ELF-1 (cell line): Measurements from ENCODE around the gene PANK1.

Experiments
- DNase-seq: peaks from one replicate; pipeline ENCODE4 v3.0.0-alpha.2; 2016; ENCODE audit warnings: low read depth, low spot score

Gene PANK1

DNA sequence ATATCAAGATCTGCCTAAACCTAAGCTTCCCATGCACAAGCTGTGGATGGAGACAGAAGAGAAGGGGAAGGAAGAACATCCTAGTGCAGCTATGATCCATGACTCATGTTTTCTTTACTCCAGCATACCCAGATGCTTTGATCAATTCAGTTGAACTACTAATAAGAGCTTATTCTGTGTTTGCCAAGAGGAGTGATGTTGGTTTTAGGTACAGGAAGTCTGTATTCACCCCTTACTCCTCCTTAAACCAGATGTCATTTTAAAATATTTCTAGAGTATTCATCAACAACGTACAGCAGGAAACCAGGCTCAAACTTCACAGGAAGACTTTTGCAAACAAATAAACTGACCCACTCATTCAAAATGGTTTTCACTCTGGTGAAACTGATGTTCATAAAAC lies 29.2 kb downstream of the PANK1 start:
- DNase-seq, result no peak

DNA sequence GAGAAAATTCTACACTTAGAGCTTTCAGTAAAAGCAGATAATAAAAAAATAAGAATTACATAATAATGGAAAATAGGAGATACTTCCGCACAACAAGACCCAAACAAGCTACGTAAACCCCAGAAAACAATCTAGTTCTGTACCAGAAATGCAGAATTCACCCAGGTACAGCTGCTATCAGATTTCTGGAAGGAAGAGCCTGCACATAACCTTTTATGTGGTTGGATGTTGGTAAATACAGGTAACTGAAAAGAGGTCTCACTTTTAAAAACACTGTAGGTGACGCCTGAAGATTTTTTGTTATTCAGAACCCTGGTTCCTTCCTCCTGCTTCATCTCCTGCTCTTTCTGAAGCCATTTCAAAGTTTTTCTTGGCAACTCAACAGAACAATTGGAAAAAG lies 29.9 kb downstream of the PANK1 start:
- DNase-seq, result no peak

DNA sequence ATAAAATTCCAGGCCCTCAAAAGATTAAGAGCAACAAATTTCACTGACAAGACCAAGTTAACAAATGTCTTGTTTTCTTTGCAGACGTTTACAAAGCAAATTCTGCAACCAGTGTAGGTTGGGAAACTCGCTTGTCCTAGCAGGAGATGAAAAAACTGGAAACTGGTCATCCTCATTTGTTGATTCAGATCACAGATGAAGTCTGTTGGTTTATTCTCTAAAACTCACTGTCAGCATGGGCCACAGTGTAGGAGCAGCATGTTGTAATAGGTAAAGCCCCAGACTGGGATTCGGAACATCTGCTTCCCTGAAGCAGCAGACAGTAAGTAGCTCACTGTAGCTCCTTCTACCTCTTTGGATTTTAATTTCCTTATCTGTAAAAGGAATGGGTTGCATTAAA lies 31.5 kb downstream of the PANK1 start:
- no peak for DNase-seq

DNA sequence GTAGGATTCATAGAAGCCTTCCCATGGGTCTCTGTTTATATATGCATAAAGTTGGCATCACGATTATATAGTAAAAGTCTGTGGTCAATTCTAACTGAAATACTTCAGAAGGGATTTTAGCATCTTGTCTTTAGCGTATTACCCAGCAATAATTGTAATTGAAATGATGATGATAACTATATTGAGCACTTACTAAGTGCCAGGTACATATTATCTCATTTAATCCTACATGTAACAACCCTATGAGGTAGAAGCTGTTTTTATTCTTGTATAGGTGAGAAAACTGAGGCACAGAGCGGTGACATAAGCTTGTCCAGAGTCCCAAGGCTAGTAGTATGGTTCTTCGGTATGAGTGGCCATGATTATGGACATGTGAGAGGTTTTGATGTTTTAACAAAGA lies 33.8 kb downstream of the PANK1 start:
- DNase-seq, result no peak

DNA sequence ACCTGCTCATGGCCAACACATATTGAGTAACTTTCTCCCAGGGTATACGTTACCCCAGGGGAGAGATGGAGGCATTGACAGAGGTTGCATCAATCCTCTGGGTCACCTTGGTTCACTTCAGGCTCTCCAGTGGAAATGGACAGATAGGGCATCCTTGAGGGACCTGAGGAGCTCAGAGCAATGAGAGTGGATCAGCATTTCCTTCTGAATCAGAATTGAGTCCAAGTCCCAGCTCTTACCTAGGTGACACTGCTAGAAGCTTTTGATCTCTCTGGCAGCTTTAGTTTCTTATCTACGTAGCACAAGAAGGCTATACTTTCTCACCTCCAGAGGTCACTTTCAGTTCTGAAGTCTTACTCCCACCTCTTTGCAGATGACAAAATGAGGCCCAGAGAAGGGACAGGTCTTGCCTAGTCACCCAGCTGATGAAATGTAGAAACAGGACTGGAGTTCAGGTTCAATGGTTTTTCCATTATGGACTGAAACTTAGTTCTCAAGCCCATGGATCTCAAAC lies 35.2 kb downstream of the PANK1 start:
- no peak for DNase-seq

DNA sequence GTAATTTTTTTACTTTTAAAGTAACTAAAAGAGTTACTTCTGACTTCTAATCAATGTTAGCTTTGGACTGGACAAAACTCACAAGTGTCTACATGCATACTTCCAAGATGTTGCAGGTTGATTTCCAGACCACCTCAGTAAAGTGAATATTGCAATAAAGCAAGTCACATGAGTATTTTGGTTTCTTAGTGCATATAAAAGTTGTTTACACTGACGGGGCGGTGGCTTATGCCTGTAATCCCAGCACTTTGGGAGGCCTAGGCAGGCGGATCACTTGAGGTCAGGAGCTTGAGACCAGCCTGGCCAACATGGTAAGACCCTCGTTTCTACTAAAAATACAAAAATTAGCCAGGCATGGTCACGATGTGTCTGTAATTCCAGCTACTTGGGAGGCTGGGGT lies 40.8 kb downstream of the PANK1 start:
- no peak for DNase-seq

DNA sequence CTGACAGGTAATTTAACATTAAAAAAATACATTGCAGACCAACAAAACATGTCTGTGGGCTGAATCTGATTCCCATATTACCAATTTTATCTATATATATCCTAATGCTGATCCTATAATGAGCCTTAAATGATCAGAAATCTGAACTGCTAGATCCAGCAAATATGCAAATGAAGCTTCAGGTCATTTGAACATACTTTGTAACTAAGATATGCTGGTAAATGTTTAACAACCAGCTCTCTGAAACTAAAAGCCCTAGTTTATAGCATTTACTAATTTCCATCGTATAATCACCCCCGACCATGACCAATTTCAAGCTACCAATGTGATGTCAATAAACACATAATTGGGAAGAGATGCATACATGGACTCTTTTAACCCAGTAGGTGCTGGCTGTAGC lies 42.1 kb downstream of the PANK1 start:
- no peak for DNase-seq

DNA sequence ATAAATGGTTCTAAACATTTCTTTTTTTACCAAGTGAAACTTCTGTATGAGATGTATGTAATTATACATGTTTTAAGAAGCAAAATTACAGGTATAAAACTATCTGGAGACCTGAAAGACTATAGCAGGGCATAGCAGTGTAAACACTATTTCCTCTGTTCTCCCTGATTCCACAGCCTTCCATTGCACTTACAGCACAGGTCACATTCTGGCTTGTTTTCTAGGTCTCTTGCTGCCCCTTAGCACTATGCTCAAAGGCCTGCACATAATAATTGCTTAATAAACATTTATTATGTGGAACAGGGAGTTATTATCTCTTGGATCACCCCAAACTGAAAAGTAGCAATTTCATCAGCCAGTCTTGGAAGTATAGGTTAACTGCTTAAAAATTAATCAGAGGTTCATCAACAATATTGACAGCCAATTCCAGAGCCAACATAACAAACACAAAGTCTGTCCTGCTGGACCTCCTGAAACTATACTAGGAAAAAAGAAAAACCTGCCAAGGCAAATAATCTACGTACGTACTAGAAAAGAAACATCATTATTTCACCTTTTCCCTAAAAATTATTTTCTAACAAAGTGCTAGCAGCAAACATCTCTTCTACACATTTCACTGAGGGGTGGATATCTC lies 43.2 kb downstream of the PANK1 start:
- DNase-seq, result no peak

DNA sequence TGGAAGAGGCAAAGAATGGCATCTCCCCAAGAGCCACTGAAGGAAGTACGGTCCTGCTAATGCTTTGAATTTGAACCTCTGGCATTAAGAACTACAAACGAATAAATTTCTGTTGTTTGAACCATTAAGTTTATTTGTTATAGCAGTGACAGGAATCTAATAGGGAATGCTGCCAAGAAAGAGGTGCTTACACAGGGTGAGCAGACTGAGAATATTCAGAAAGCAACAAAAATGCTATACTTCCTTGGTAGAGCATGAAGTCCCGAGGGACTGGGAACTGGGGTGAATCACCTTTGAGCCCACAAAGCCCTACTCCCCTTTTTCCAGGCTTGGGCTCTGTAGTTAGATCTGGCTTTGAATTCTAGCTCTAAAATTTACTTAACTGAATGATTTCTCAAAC lies 45.0 kb downstream of the PANK1 start:
- DNase-seq, result no peak

DNA sequence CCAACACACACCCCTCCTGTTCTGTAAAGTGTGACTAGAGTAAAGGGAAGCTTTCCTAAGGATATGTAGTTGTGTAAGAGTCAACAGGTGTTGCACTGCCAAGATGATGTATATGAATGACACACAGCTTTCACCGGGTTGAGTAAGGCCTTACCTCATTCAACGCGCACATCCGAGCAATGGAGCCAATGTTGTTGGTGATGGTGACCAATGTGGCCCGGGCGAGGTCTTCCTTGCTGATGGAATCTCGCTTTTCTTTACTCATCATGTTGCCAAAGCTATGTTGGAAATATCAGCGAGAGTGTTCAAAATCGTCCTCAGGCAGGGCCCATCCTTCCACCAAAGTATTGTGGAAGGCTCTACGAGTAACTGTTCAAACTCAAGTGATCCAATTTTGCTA lies 52.0 kb downstream of the PANK1 start:
- no peak for DNase-seq

DNA sequence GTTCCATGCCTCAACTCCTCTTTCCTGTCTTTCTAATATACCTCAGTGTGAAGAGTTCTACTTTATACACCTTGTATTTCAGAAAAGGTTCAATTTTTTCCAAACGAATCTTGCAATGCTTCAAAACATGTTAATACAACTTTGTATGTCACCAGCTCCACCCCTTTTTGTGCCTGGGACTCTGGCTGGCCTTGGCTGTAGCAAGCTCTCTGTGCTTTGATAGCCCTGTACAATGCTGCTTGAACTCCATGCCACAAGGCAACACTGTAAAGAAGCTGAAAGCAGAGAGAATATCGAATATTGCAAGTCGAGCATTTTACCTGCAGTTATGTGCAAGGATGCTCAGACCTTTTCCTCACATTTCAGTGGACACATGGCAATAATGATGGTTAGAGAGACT lies 52.5 kb downstream of the PANK1 start:
- no peak for DNase-seq

DNA sequence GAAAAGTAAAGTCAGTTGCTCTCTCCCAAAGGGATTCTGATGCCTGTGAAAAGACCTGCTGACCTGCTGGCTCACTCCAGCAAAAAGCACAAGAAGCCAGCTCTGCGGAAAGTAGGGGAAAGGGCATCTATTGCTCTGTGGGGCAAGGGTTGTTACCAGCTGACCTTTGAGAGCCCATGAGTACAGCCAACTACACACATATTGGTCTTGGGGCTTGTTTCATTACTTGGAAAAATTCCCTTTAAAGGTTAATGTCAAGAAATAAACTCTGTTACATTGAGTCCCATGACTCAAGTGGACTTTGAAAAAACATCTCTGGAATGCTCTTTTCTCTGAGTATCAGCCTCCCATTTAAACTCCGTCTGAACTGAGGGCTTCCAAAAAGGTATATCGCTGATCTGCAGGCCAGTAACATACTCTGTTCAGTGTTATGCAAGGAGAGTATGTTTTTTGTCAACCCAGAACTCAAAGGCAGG lies 53.2 kb downstream of the PANK1 start:
- DNase-seq, result no peak

DNA sequence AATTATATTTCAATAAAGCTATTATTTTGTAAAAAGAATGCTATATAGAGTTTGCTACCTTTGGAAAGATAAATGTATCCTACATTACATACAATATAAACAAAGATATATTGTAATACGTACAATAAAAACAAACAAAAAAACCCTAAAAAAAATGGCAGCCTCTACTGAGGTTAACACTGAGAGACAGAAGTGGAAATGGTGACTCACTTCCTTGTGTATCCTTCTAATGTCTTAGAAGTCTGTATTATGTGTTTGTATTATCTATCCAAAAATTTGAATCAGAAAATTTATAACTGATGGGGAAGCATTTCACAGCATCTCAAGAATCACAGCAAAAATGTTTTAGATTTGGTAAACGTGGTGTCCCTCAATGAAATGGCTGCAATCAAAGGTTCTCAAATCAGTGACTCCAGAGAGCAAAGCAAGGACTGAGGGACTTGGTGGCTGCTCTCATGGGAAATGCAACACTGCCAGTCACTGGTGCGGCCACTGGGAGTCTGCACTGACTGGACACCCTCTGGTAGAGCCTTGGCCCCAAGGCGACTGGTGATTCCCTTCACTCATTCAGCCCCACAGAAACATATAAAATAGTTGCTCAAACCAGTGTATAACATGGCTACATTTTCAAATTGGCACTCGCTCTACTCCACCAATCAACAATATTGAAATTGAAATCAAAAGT lies 53.8 kb downstream of the PANK1 start:
- no peak for DNase-seq

DNA sequence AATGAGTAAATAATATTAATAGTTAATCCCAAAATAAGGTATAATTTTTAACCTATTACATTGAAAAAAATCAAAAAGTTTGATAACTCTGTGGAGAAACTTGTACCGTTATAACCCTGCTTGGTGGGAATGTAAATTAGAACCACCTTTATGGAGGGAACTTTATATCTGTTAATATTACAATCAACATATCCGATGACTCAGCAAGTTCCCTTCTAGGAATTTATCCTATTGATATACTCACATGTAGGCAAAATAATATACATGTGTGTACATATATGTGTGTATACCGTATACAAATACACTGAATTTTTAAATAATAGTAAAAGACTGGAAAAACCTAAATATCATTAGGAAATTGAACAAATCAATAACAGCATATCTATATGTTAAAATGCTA lies 54.7 kb downstream of the PANK1 start:
- DNase-seq, result no peak

DNA sequence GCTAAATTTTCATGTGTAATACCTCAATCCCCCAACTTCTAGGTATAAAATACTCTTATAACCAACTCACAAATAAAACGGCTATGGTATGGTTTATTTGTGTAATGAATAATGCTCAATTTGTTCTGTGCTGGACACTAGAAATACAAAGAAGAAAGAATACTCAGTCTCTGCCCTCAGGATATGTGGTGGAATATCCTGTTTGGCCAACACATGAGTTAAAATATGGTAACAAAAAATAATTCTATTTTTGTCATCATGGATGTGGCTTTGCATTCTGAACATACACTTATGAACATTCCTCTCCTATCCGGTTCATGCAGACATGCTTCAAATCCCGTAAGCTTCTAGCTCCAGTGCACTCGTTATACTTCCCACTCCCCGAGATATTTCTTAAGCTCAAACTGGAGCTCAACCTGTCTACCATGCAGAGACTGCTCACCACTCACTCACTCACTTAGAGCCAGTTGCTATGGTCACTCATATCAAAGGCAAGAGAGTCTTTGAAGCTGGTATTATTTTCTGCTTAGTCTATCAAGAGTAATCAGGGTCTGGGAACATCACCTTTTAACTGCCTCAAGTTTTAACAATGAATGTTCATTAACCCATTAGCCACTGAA lies 55.8 kb downstream of the PANK1 start:
- DNase-seq, result no peak

DNA sequence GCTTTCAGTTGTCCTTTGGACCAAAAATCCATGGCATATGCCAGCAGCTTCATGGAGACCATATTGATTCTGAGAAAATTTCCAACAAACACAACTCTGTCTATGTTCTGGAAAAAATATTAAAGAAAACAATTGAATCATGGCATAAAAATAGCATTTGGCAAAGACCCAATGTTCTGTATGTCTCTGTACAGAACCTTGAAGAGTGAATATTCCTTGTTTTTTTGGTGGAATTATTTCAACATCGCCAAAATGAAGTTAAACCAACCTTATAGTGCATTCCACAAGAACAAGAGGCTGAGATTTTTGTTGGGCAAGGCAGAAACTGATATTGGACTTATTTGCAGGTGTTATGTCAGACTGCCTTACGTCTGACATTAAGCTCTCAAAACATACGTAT lies 56.4 kb downstream of the PANK1 start:
- no peak for DNase-seq

DNA sequence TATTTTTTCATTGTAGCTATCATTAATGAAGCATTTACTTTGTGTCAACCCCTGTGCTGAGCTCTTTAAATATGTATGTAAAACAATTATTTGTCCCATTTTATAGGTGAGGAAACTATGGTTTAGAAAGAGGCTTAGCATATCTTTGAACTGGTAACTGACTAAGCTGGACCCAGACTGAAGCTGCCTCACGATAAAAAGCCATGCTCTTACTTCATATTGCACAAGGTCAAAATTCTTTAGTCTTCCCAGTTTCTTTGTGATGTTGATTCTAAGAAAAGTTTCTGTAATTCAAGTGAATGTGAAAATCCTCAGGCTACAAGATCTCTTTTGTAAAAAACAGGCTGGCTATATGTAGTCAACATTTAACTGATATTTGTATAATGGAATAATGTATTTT lies 63.0 kb downstream of the PANK1 start:
- DNase-seq, result no peak

DNA sequence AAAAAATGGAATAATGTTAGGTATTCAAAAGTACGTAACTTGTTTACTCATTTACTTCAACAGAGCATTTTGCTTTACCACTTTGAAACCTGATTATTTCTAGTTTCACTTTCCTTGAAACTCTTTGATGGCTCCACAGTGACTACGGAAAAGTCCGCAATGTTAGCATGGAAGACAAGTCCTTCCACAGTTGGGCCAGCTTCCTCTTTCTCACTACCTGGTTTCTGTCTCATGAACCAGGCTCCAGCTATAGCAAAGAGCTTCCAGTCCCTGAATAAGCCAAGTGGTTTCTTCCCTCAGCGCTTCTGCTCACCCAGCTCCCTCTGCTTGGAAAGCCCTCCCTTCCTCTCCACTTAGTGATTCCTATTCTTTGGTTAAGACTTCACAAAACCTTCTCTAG lies 64.8 kb downstream of the PANK1 start:
- no peak for DNase-seq

DNA sequence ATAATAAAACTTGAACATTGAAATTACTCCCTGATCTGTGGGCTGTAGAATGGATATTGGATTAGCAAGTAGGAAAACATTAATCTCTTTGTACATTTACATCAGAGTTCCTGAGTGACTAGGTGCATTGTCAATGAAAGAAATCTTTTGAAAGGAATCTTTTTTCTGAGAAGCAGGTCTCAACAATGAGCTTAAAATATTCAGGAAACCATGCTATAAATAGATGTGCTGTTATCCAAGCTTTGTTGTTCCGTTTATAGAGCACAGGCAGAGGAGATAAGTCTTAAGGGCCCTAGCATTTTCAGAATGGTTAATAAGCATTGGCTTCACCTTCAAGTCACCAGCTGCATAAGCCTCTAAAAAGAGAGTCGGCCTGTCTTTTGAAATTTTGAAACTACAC lies 68.3 kb downstream of the PANK1 start:
- DNase-seq, result no peak

DNA sequence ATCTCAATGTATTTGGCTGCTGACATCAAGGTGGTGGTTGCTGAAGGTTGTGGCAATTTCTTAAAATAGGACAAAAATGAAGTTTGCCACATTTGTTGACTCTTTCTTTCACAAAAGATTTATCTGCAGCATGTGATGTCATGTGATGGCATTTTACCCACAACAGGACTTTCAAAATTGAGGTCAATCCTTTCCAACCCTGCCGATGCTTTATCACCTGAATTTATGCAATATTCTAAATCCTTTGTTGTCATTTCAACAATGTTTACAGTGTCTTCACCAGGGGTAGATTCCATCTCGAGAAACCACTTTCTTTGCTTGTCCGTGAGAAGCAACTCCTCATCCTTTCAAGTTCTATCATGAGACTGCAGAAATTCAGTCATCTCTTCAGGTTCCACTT lies 69.0 kb downstream of the PANK1 start:
- no peak for DNase-seq

DNA sequence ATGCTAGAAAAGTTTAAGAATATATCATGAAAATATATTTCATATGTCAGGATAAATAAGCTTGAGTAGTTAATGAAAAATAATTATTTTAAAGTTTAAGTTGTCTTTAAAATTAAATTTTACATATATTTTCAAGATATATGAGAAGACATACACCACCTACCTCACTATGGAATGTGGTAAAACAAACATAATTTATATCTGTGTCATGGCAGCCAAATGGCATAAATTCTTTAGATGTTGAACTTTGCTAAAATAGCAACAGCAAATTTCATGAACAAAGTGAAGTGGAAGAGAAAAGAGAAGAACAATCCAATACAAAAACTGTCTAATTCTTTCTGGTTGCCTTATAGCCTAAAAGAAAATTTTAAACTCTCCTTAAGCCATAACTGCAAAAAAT lies 70.0 kb downstream of the PANK1 start:
- no peak for DNase-seq

DNA sequence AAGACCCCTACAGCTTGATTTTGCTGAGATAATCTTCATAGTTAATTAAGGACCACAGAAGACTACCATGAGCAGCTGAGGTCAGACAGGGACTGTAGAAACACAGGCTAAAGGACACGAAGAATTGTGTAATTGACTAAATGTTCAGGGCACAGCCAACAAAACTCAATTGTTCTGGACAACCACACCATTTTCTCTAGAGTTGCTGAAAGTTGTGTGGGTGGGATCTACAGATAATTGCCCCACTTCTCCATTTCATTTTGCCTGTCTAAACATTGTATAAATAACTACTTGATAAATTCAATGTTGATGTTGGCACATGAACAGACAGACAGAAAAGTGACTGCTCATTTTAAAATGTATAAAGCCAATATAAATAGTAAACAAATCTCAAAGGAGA lies 70.7 kb downstream of the PANK1 start:
- DNase-seq, result no peak
